Activated CD8-positive, alpha-beta T cell treated with anti-CD3 and anti-CD28 coated beads for 36 hours (primary cell): ENCODE measurements around the gene CD226. TPM values are rescaled to one million over a fixed set of nuclear protein-coding genes. Genes with fewer than 3 reads are reported as not detected.
"Not testable (repeated sequence)": the region's sequence is repeated elsewhere in the genome, so short reads cannot be mapped to it uniquely, and the experiment has no call there.

Experiments used
- ATAC-seq: fragments of 200-7000 bp; cut with Tn5 transposase; one replicate; pipeline ENCODE4 v1.10.0; 2021; ENCODE audit warnings: mild to moderate bottlenecking, moderate library complexity
- CTCF ChIA-PET: fragments of 350-600 bp; sonication (Branson Sonifier 250); formaldehyde crosslinking; loops from one replicate; lab custom pipeline; 2021; ENCODE audit warnings: antibody characterized with exemption; lab: Charles Lee
- POLR2A ChIA-PET: fragments of 350-600 bp; sonication (Branson Sonifier 250); formaldehyde crosslinking; loops from one replicate; lab custom pipeline; 2021; ENCODE audit warnings: antibody characterized with exemption; lab: Charles Lee
- DNase-seq: peaks from one replicate; pipeline ENCODE4 v3.0.0-alpha.2; 2020
- H3K27ac Mint-ChIP-seq: one replicate; pipeline ENCODE4 v1.8.0; 2021; ENCODE audit warnings: mild to moderate bottlenecking, mixed read lengths
- H3K27me3 Mint-ChIP-seq: one replicate; pipeline ENCODE4 v1.8.0; 2021; ENCODE audit warnings: mixed read lengths
- H3K36me3 Mint-ChIP-seq: one replicate; pipeline ENCODE4 v1.8.0; 2021; ENCODE audit warnings: low read depth, mixed read lengths
- H3K4me1 Mint-ChIP-seq: one replicate; pipeline ENCODE4 v1.8.0; 2021; ENCODE audit warnings: low read depth, mixed read lengths
- H3K4me3 Mint-ChIP-seq: one replicate; pipeline ENCODE4 v1.8.0; 2021; ENCODE audit warnings: mild to moderate bottlenecking, moderate library complexity, mixed read lengths
- H3K9me3 Mint-ChIP-seq: one replicate; pipeline ENCODE4 v1.8.0; 2021; ENCODE audit warnings: mixed read lengths
- CTCF ChIP-seq: fragments of 200-600 bp; IDR thresholded peaks from one replicate; pipeline ENCODE4 v1.8.0; 2022; ENCODE audit warnings: antibody characterized with exemption, mild to moderate bottlenecking
- intact Hi-C: fragments of 100-400 bp; cut with micrococcal nuclease; formaldehyde crosslinking; loops from one replicate; pipeline ENCODE4 v1.10.0; 2022
- total RNA-seq, 2 experiments: library from RNA; stranded (reverse); gene quantifications; one replicate each; pipeline ENCODE4 v1.2.3, GENCODE V29; 2021

The CD226 gene
- total RNA-seq, 2 experiments from 2014 or later = 41.5 to 41.7 TPM

DNA sequence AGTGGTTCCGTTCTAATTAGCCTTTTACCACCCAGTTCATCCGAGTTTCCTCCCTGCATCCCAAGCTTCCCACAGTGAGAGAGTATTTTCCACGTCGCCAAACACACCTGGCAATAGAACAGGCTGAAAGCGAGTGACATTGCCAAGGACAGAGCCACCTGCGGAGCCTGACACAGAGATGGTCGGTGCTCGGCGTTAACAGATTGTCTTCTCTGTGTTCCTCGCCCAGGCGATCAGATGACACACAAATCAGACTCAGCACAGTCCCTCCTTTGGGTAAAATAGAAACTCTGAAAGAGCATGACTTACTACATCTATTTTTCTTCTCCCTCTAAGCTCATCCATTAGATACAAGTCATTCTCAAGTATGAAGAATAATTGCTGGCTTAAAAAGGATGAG, 107.7 kb downstream of the CD226 start:
- intact Hi-C loops = no loop called here
- no peaks in the 10 kb centered on the region for H3K9me3 Mint-ChIP-seq
- DNase-seq (no peak), ATAC-seq (no peak)
- no peaks in the 10 kb centered on the region for H3K4me1 Mint-ChIP-seq
- no peaks in the 10 kb centered on the region for H3K36me3 Mint-ChIP-seq
- H3K4me3 Mint-ChIP-seq = no peak overlapping the region
- no peaks in the 10 kb centered on the region for H3K27me3 Mint-ChIP-seq
- CTCF ChIA-PET = interaction anchor here (1.2 kb wide), 3 partner anchors 9 to 15 kb away, joined by 3 to 6 read pairs (median 5); no protein-coding TSS in a partner anchor
- TF ChIP-seq CTCF = no peak
- H3K27ac Mint-ChIP-seq = no peak overlapping the region
- POLR2A ChIA-PET = no interaction called here

DNA sequence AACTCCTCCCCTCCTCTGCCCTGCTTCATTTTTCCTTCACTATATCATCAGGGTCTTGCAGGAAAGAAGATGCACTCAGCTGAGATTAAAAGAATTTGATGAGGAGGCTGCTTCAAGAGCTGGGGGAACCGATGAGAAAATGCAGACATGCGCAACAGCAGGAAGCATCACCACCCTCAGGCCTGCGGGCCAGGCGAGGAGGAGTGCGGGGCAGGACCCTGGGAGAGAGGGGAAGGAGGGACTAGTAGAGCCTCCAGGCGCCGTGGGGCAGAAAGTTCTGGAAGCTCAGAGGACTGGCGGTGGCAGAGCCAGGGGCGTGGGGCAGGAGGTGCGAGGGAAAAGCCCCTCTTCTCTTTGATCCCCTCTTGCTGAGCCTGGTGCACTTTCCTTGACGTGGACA, 108.2 kb downstream of the CD226 start:
- CTCF ChIA-PET = interaction anchor here (0.6 kb wide), 1 partner anchor 37 kb away, joined by 3 read pairs; no protein-coding TSS in a partner anchor
- no peaks in the 10 kb centered on the region for H3K4me1 Mint-ChIP-seq
- H3K4me3 Mint-ChIP-seq = no peak overlapping the region
- intact Hi-C loops = no loop called here
- no peaks in the 10 kb centered on the region for H3K9me3 Mint-ChIP-seq
- H3K27me3 Mint-ChIP-seq = no peaks in the 10 kb centered on the region
- DNase-seq (no peak), ATAC-seq (no peak)
- no peak for TF ChIP-seq CTCF
- POLR2A ChIA-PET = no interaction called here
- H3K27ac Mint-ChIP-seq = no peak overlapping the region
- no peaks in the 10 kb centered on the region for H3K36me3 Mint-ChIP-seq

- H3K36me3 Mint-ChIP-seq = no peaks in the 10 kb centered on the region
- TF ChIP-seq CTCF = no peak
- H3K9me3 Mint-ChIP-seq = no peaks in the 10 kb centered on the region
- H3K27ac Mint-ChIP-seq = no peak overlapping the region
- DNase-seq (peak; percentile 27), ATAC-seq (peak; percentile 90)
- H3K4me3 Mint-ChIP-seq = no peak overlapping the region
- ChIA-PET POLR2A (no interaction called here), CTCF (interaction anchor here (0.6 to 1.3 kb wide), 2 partner anchors 37 to 120 kb away, joined by 3 read pairs; no protein-coding TSS in a partner anchor)
- H3K27me3 Mint-ChIP-seq = no peaks in the 10 kb centered on the region
- intact Hi-C loops = no loop called here
- no peaks in the 10 kb centered on the region for H3K4me1 Mint-ChIP-seq
Observed at GRCh38 chr18:69838620-69839411, 108.9 kb downstream of the CD226 start.

- intact Hi-C loops = no loop called here
- no peak for TF ChIP-seq CTCF
- no peaks in the 10 kb centered on the region for H3K4me1 Mint-ChIP-seq
- DNase-seq (no peak), ATAC-seq (no peak)
- ChIA-PET CTCF (interaction anchor here (1.3 kb wide), 1 partner anchor 121 kb away, joined by 3 read pairs; no protein-coding TSS in a partner anchor), POLR2A (no interaction called here)
- no peaks in the 10 kb centered on the region for H3K36me3 Mint-ChIP-seq
- H3K9me3 Mint-ChIP-seq = no peaks in the 10 kb centered on the region
- H3K27me3 Mint-ChIP-seq = no peaks in the 10 kb centered on the region
- H3K4me3 Mint-ChIP-seq = no peak overlapping the region
- no peak overlapping the region for H3K27ac Mint-ChIP-seq
Observed at GRCh38 chr18:69838003-69838402, 109.7 kb downstream of the CD226 start.

DNA sequence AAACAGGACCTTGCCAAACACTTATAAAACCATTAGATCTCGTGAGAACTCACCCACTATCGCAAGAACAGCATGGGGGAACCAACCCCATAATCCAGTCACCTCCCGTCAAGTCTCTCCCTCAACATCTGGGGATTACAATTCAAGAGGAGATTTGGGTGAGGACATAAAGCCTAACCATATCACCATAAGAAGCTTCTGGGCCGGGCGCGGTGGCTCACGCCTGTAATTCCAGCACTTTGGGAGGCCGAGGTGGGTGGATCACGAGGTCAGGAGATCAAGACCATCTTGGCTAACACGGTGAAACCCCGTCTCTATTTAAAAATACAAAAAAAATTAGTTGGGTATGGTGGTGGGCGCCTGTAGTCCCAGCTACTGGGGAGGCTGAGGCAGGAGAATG, 112.7 kb downstream of the CD226 start:
- H3K4me1 Mint-ChIP-seq, H3K4me3 Mint-ChIP-seq, POLR2A ChIA-PET, ATAC-seq, H3K27ac Mint-ChIP-seq, intact Hi-C loops, H3K9me3 Mint-ChIP-seq, DNase-seq, H3K27me3 Mint-ChIP-seq, CTCF ChIA-PET: not testable (repeated sequence)
- H3K36me3 Mint-ChIP-seq = peaks cover 14% of the 10 kb centered on the region
